HUDEP-2 (cell line): ENCODE measurements around the gene COPS4.
A peak's percentile ranks its signal among the peaks of the same experiment; 100 is the strongest.

Experiments
- DNase-seq, 76 experiments: peaks; one replicate each; lab custom pipeline; 2025; ENCODE audit not compliant: unreplicated experiment in 76 of 76; lab: John Stamatoyannopoulos, UW

The COPS4 gene

GRCh38 chr4:83114576-83114975 lies 79.6 kb downstream of the COPS4 start, which contains the start of gene PLAC8:
TSS of gene PLAC8 (minus strand) at chr4:83114729. CDS start at chr4:83107921, 6,808 bp downstream.
- peak in 1 of 76 experiments; percentile 17 for DNase-seq

GRCh38 chr4:83115000-83115399 lies 80.0 kb downstream of the COPS4 start:
- no peak for DNase-seq

GRCh38 chr4:83115656-83116285 lies 80.8 kb downstream of the COPS4 start:
- no peak for DNase-seq

GRCh38 chr4:83118869-83119268 lies 83.9 kb downstream of the COPS4 start:
- no peak for DNase-seq

GRCh38 chr4:83121246-83121645 lies 86.3 kb downstream of the COPS4 start:
- no peak for DNase-seq

- no peak for DNase-seq
Measured at GRCh38 chr4:83124111-83124780, 89.3 kb downstream of the COPS4 start.
